Measurements from ENCODE around the gene WRAP73. TPM values are rescaled to one million over a fixed set of nuclear protein-coding genes. Genes with fewer than 3 reads are reported as not detected.

WRAP73 gene
- total RNA-seq, 2 donors from 2014 or later, result 22.3 to 39.5 TPM

- TF ChIP-seq POLR2A (IDR thresholded peaks at IDR 0.05) (no peak), POLR2AphosphoS5 (IDR thresholded peaks at IDR 0.05) (no peak)
- TF ChIP-seq, protein P1, sequence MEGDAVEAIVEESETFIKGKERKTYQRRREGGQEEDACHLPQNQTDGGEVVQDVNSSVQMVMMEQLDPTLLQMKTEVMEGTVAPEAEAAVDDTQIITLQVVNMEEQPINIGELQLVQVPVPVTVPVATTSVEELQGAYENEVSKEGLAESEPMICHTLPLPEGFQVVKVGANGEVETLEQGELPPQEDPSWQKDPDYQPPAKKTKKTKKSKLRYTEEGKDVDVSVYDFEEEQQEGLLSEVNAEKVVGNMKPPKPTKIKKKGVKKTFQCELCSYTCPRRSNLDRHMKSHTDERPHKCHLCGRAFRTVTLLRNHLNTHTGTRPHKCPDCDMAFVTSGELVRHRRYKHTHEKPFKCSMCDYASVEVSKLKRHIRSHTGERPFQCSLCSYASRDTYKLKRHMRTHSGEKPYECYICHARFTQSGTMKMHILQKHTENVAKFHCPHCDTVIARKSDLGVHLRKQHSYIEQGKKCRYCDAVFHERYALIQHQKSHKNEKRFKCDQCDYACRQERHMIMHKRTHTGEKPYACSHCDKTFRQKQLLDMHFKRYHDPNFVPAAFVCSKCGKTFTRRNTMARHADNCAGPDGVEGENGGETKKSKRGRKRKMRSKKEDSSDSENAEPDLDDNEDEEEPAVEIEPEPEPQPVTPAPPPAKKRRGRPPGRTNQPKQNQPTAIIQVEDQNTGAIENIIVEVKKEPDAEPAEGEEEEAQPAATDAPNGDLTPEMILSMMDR (IDR thresholded peaks at IDR 0.05), result no peak
- intact Hi-C loops (cut with DNase I), result no loop called here
- Histone ChIP-seq H3K27ac (no peak overlapping the region), H3K36me3 (no peaks in the 10 kb centered on the region), H3K4me3 (no peak overlapping the region), H3K9me3 (no peaks in the 10 kb centered on the region), H3K4me1 (replicated peaks) (no peaks in the 10 kb centered on the region), H3K27me3 (replicated peaks; ENCODE audit: insufficient read depth) (no peaks in the 10 kb centered on the region)
- WGBS, result 73% methylated on average over 16 of the region's 16 CpGs
- DNase-seq (ENCODE audit: low spot score), result no peak
Measured at GRCh38 chr1:3581296-3582036, 68.4 kb downstream of the WRAP73 start.

Other genes with a start within 250 kb of the WRAP73 start
- 10 to 100 TPM; 25.2 to 25.4 TPM for gene ARHGEF16, start 195.4 kb downstream of the WRAP73 start, total RNA-seq
- gene MEGF6, start 38.6 kb downstream of the WRAP73 start, total RNA-seq, result 10 to 100 TPM; 67.3 to 82.5 TPM
- gene TPRG1L, start 25.1 kb downstream of the WRAP73 start, total RNA-seq, result 10 to 100 TPM; 26.4 to 35.0 TPM
- 10 to 100 TPM in 1 of 2 donors, 1 to 10 TPM in 1; 5.1 to 15.1 TPM for gene TP73, start 2.4 kb upstream of the WRAP73 start, total RNA-seq
- gene CCDC27, start 102.3 kb upstream of the WRAP73 start, total RNA-seq, result under 1 TPM in 1 of 2 donors, not detected in 1; 0.97 TPM
- gene SMIM1, start 122.6 kb upstream of the WRAP73 start, total RNA-seq, result 100 to 1,000 TPM in 1 of 2 donors, 10 to 100 TPM in 1; 17.7 to 148 TPM
- gene LRRC47, start 146.4 kb upstream of the WRAP73 start, total RNA-seq, result 10 to 100 TPM; 42.4 to 53.8 TPM
- gene CEP104, start 207.1 kb upstream of the WRAP73 start, total RNA-seq, result 10 to 100 TPM; 20.9 to 28.5 TPM
- 10 to 100 TPM in 1 of 2 donors, 1 to 10 TPM in 1; 5.3 to 20.5 TPM for gene DFFB, start 207.4 kb upstream of the WRAP73 start, total RNA-seq